Neural cell (in vitro differentiated cells): ENCODE data around the gene RRAGD. TPM values are rescaled to one million over a fixed set of nuclear protein-coding genes. Genes with fewer than 3 reads are reported as not detected.

Experiments
- H2AFZ ChIP-seq: fragments of 200-600, 300-800 bp; sonication (generic), shearing (Covaris generic); 2 replicates; pipeline ENCODE4 v1.6.0; 2014; ENCODE audit warnings: low read depth, mild to moderate bottlenecking, antibody characterized with exemption, low read length, moderate library complexity
- H3F3A ChIP-seq: fragments of 200-600 bp; shearing (Covaris generic); 2 replicates; pipeline ENCODE4 v1.6.1; 2016; ENCODE audit warnings: mild to moderate bottlenecking, moderate library complexity, mixed read lengths, antibody characterized with exemption, low read length; ENCODE audit not compliant: insufficient read depth, poor library complexity, severe bottlenecking
- H3K27ac ChIP-seq: fragments of 200-600, 300-800 bp; sonication (generic), shearing (Covaris generic); 2 replicates; pipeline ENCODE4 v1.5.1; 2014; ENCODE audit warnings: mild to moderate bottlenecking, low read length, moderate library complexity
- H3K27me3 ChIP-seq: fragments of 300-800, 200-600 bp; sonication (generic), shearing (Covaris generic); 2 replicates; pipeline ENCODE4 v1.6.0; 2014; ENCODE audit warnings: mild to moderate bottlenecking, low read depth, low read length, moderate library complexity; ENCODE audit not compliant: insufficient read depth
- H3K36me3 ChIP-seq: fragments of 300-800, 200-600 bp; sonication (generic), shearing (Covaris generic); 2 replicates; pipeline ENCODE4 v1.5.1; 2014; ENCODE audit warnings: mild to moderate bottlenecking, antibody characterized with exemption, low read length, moderate library complexity; ENCODE audit not compliant: insufficient read depth
- H3K4me2 ChIP-seq: fragments of 300-800, 200-600 bp; sonication (generic), shearing (Covaris generic); 2 replicates; pipeline ENCODE4 v1.6.0; 2014; ENCODE audit warnings: mild to moderate bottlenecking, low read length
- H3K4me3 ChIP-seq: fragments of 300-800, 200-600 bp; sonication (generic), shearing (Covaris generic); 2 replicates; pipeline ENCODE4 v1.5.1; 2014; ENCODE audit warnings: mild to moderate bottlenecking, low read length, moderate library complexity
- H3K79me2 ChIP-seq: fragments of 200-600 bp; shearing (Covaris generic); replicated peaks from 2 replicates; pipeline ENCODE4 v1.6.0; 2014; ENCODE audit warnings: mild to moderate bottlenecking, low read length, moderate library complexity; ENCODE audit not compliant: insufficient read depth
- H3K9ac ChIP-seq: fragments of 300-800, 200-600 bp; sonication (generic), shearing (Covaris generic); 2 replicates; pipeline ENCODE4 v1.6.1; 2016; ENCODE audit warnings: mild to moderate bottlenecking, low read length, mixed read lengths
- H3K9me2 ChIP-seq: fragments of 200-600 bp; shearing (Covaris generic); 2 replicates; pipeline ENCODE4 v1.6.1; 2016; ENCODE audit warnings: mild to moderate bottlenecking, low read length, mixed read lengths; ENCODE audit not compliant: insufficient read depth
- H3K9me3 ChIP-seq: fragments of 200-600, 300-800 bp; sonication (generic), shearing (Covaris generic); 2 replicates; pipeline ENCODE4 v1.6.1; 2016; ENCODE audit warnings: mild to moderate bottlenecking, mixed run types, low read length, moderate library complexity, mixed read lengths
- H4K20me1 ChIP-seq: fragments of 200-600 bp; shearing (Covaris generic); 2 replicates; pipeline ENCODE4 v1.6.1; 2016; ENCODE audit warnings: mild to moderate bottlenecking, mixed run types; ENCODE audit not compliant: insufficient read depth
- CTCF ChIP-seq: fragments of 450-650 bp; IDR thresholded peaks from 2 replicates; pipeline ENCODE4 v1.5.1; 2014; ENCODE audit warnings: antibody characterized with exemption, mild to moderate bottlenecking, moderate library complexity; ENCODE audit not compliant: poor library complexity, severe bottlenecking
- EP300 ChIP-seq: fragments of 450-650 bp; conservative IDR thresholded peaks from 2 replicates; pipeline ENCODE4 v1.6.1; 2014; ENCODE audit warnings: antibody characterized with exemption, mild to moderate bottlenecking, moderate library complexity; ENCODE audit not compliant: poor library complexity, severe bottlenecking
- EZH2 ChIP-seq: fragments of 200-600, 300-800 bp; shearing (Covaris generic), sonication (generic); IDR thresholded peaks from 2 replicates; pipeline ENCODE4 v1.6.1; 2014; ENCODE audit warnings: antibody characterized with exemption, low read length, borderline replicate concordance, mild to moderate bottlenecking; ENCODE audit not compliant: insufficient read depth, poor library complexity, severe bottlenecking
- MXI1 ChIP-seq: fragments of 450-650 bp; conservative IDR thresholded peaks from 2 replicates; pipeline ENCODE4 v1.6.1; 2014; ENCODE audit warnings: antibody characterized with exemption, mild to moderate bottlenecking; ENCODE audit not compliant: poor library complexity, severe bottlenecking
- POLR2AphosphoS5 ChIP-seq: IDR thresholded peaks from 2 replicates; pipeline ENCODE4 v1.6.1; 2012
- RAD21 ChIP-seq: fragments of 450-650 bp; conservative IDR thresholded peaks from 2 replicates; pipeline ENCODE4 v1.6.1; 2014; ENCODE audit warnings: antibody characterized with exemption, mild to moderate bottlenecking, moderate library complexity
- REST ChIP-seq: IDR thresholded peaks from 2 replicates; pipeline ENCODE4 v1.6.1; 2012; ENCODE audit warnings: borderline replicate concordance
- SMC3 ChIP-seq: fragments of 450-650 bp; conservative IDR thresholded peaks from 2 replicates; pipeline ENCODE4 v1.6.1; 2014; ENCODE audit warnings: antibody characterized with exemption, mild to moderate bottlenecking, moderate library complexity; ENCODE audit not compliant: poor library complexity
- TAF1 ChIP-seq: IDR thresholded peaks from 2 replicates; pipeline ENCODE4 v1.6.1; 2012; ENCODE audit warnings: low read depth
- polyA plus RNA-seq: library from polyadenylated mRNA; depleted of rRNA; stranded (reverse); fragments of >200 nt; gene quantifications from 2 replicates; pipeline ENCODE4 v1.2.3, GENCODE V29; 2014

Gene RRAGD
- polyA plus RNA-seq, 1 donor from 2014 or later: 34.1 TPM

GRCh38 chr6:89321131-89321970 is 90.7 kb downstream of the RRAGD start:
- Histone ChIP-seq H2AFZ (no peak overlapping the region), H3K9me2 (no peaks in the 10 kb centered on the region), H3K4me2 (no peak overlapping the region), H3K27ac (no peak overlapping the region), H3K9ac (no peak overlapping the region), H4K20me1 (no peaks in the 10 kb centered on the region), H3K9me3 (no peaks in the 10 kb centered on the region), H3K79me2 (no peaks in the 10 kb centered on the region), H3F3A (no peaks in the 10 kb centered on the region), H3K4me3 (no peak overlapping the region), H3K36me3 (no peaks in the 10 kb centered on the region), H3K27me3 (no peaks in the 10 kb centered on the region)
- TF ChIP-seq MXI1 (no peak), CTCF (no peak), REST (no peak), TAF1 (no peak), EP300 (no peak), EZH2 (no peak), POLR2AphosphoS5 (no peak), RAD21 (no peak)

GRCh38 chr6:89320012-89320559 is 92.0 kb downstream of the RRAGD start:
- no peaks in the 10 kb centered on the region for H3K36me3 ChIP-seq
- no peak overlapping the region for H3K27ac ChIP-seq
- no peak overlapping the region for H3K9ac ChIP-seq
- H3K27me3 ChIP-seq: no peaks in the 10 kb centered on the region
- no peaks in the 10 kb centered on the region for H3K9me3 ChIP-seq
- no peaks in the 10 kb centered on the region for H3K79me2 ChIP-seq
- no peaks in the 10 kb centered on the region for H4K20me1 ChIP-seq
- no peak overlapping the region for H3K4me2 ChIP-seq
- no peaks in the 10 kb centered on the region for H3F3A ChIP-seq
- no peak for TF ChIP-seq SMC3
- no peak for TF ChIP-seq POLR2AphosphoS5
- TF ChIP-seq EP300: no peak
- no peak for TF ChIP-seq CTCF
- TF ChIP-seq MXI1: no peak
- TF ChIP-seq REST: no peak
- no peak for TF ChIP-seq TAF1
- TF ChIP-seq RAD21: no peak
- no peak for TF ChIP-seq EZH2
- H3K9me2 ChIP-seq: no peaks in the 10 kb centered on the region
- H2AFZ ChIP-seq: no peak overlapping the region
- no peak overlapping the region for H3K4me3 ChIP-seq
